OCI-LY1 (cell line): Measurements from ENCODE around the gene ADK.

Experiments
- H2AFZ ChIP-seq: fragments of 200-600 bp; sonication (generic), shearing (Covaris generic); 2 replicates; pipeline ENCODE4 v1.6.0; 2014; ENCODE audit warnings: antibody characterized with exemption, mild to moderate bottlenecking, low read length
- H3F3A ChIP-seq: fragments of 200-600 bp; sonication (generic), shearing (Covaris generic); 2 replicates; pipeline ENCODE4 v1.6.0; 2014; ENCODE audit warnings: mild to moderate bottlenecking, antibody characterized with exemption, low read length, moderate library complexity; ENCODE audit not compliant: insufficient read depth
- H3K27ac ChIP-seq: fragments of 200-600 bp; sonication (generic); 2 replicates; pipeline ENCODE4 v1.5.1; 2014; ENCODE audit warnings: low read length, mixed run types, mild to moderate bottlenecking, low read depth; ENCODE audit not compliant: poor library complexity, severe bottlenecking
- H3K27me3 ChIP-seq: fragments of 200-600 bp; sonication (generic); 2 replicates; pipeline ENCODE4 v1.6.0; 2014; ENCODE audit warnings: antibody characterized with exemption, mild to moderate bottlenecking, low read length, moderate library complexity; ENCODE audit not compliant: insufficient read depth
- H3K36me3 ChIP-seq: fragments of 200-600 bp; sonication (generic); 2 replicates; pipeline ENCODE4 v1.6.1; 2014; ENCODE audit warnings: mild to moderate bottlenecking, antibody characterized with exemption, low read length, moderate library complexity, mixed read lengths; ENCODE audit not compliant: insufficient read depth
- H3K4me1 ChIP-seq: fragments of 200-600 bp; sonication (generic); 2 replicates; pipeline ENCODE4 v1.5.1; 2014; ENCODE audit warnings: mild to moderate bottlenecking, low read length, moderate library complexity; ENCODE audit not compliant: insufficient read depth, severe bottlenecking
- H3K4me2 ChIP-seq: fragments of 200-600 bp; sonication (generic), shearing (Covaris generic); 2 replicates; pipeline ENCODE4 v1.6.1; 2014; ENCODE audit warnings: low read length
- H3K4me3 ChIP-seq: fragments of 200-600 bp; sonication (generic); 2 replicates; pipeline ENCODE4 v1.5.1; 2014; ENCODE audit warnings: low read length, low read depth, mild to moderate bottlenecking, mixed read lengths; ENCODE audit not compliant: poor library complexity, severe bottlenecking
- H3K79me2 ChIP-seq: fragments of 200-600 bp; shearing (Covaris generic); 2 replicates; pipeline ENCODE4 v1.6.1; 2016; ENCODE audit warnings: mixed run types, low read length, mixed read lengths; ENCODE audit not compliant: insufficient read depth
- H3K9ac ChIP-seq: fragments of 200-600 bp; sonication (generic), shearing (Covaris generic); 2 replicates; pipeline ENCODE4 v1.6.1; 2014; ENCODE audit warnings: mild to moderate bottlenecking, low read length, mixed read lengths
- H3K9me2 ChIP-seq: fragments of 200-600 bp; sonication (generic), shearing (Covaris generic); 2 replicates; pipeline ENCODE4 v1.6.1; 2014; ENCODE audit warnings: low read depth, mild to moderate bottlenecking, low read length, mixed read lengths
- H3K9me3 ChIP-seq: fragments of 200-600 bp; shearing (Covaris generic); 2 replicates; pipeline ENCODE4 v1.6.1; 2014; ENCODE audit warnings: low read length, mixed read lengths
- H4K20me1 ChIP-seq: fragments of 200-600 bp; sonication (generic), shearing (Covaris generic); 2 replicates; pipeline ENCODE4 v1.6.0; 2016; ENCODE audit warnings: mild to moderate bottlenecking, low read length; ENCODE audit not compliant: insufficient read depth
- CTCF ChIP-seq: fragments of 200-600 bp; sonication (generic), shearing (Covaris generic); IDR thresholded peaks from 2 replicates; pipeline ENCODE4 v1.5.1; 2017; ENCODE audit warnings: mild to moderate bottlenecking, antibody characterized with exemption, low read length, moderate library complexity, mixed read lengths
- EZH2 ChIP-seq: fragments of 200-600 bp; sonication (generic), shearing (Covaris generic); IDR thresholded peaks from 2 replicates; pipeline ENCODE4 v1.8.0; 2017; ENCODE audit warnings: borderline replicate concordance, mixed run types, mild to moderate bottlenecking, antibody characterized with exemption, low read length, moderate library complexity, mixed read lengths

ADK gene

GRCh38 chr10:74754381-74754821, 603.4 kb downstream of the ADK start:
- no peaks in the 10 kb centered on the region for H3K79me2 ChIP-seq
- H3K4me2 ChIP-seq, result no peak overlapping the region
- H3K4me3 ChIP-seq, result no peak overlapping the region
- H3K4me1 ChIP-seq, result peaks cover 28% of the 10 kb centered on the region
- H3K27me3 ChIP-seq, result no peaks in the 10 kb centered on the region
- no peak overlapping the region for H3K9ac ChIP-seq
- no peaks in the 10 kb centered on the region for H3F3A ChIP-seq
- H2AFZ ChIP-seq, result peak overlapping the region; percentile 57
- no peaks in the 10 kb centered on the region; the same call in 1 of the 2 replicates for H3K36me3 ChIP-seq
- no peak overlapping the region for H3K27ac ChIP-seq
- no peaks in the 10 kb centered on the region for H3K9me3 ChIP-seq
- H4K20me1 ChIP-seq, result no peaks in the 10 kb centered on the region
- H3K9me2 ChIP-seq, result no peaks in the 10 kb centered on the region
- TF ChIP-seq EZH2 (no peak), CTCF (no peak)

GRCh38 chr10:74755273-74755672, 604.3 kb downstream of the ADK start:
- Histone ChIP-seq H4K20me1 (no peaks in the 10 kb centered on the region), H3K9ac (no peak overlapping the region), H3K79me2 (no peaks in the 10 kb centered on the region), H2AFZ (no peak overlapping the region), H3K36me3 (no peaks in the 10 kb centered on the region; the same call in 1 of the 2 replicates), H3K4me1 (peaks cover 28% of the 10 kb centered on the region), H3K9me2 (no peaks in the 10 kb centered on the region), H3K27ac (no peak overlapping the region), H3F3A (no peaks in the 10 kb centered on the region), H3K4me3 (no peak overlapping the region), H3K9me3 (no peaks in the 10 kb centered on the region), H3K4me2 (no peak overlapping the region), H3K27me3 (no peaks in the 10 kb centered on the region)
- TF ChIP-seq EZH2 (no peak), CTCF (no peak)
